Islet precursor cell (in vitro differentiated cells): ENCODE measurements around the gene PLA2G2F.

Source experiments
- DNase-seq: peaks from one replicate; pipeline ENCODE4 v3.0.0-alpha.2; 2018

The PLA2G2F gene

GRCh38 chr1:20138961-20139550, at the start of gene PLA2G2F:
TSS of gene PLA2G2F (plus strand) at chr1:20139323. CDS start at chr1:20139428, 105 bp downstream.
- no peak for DNase-seq

DNA sequence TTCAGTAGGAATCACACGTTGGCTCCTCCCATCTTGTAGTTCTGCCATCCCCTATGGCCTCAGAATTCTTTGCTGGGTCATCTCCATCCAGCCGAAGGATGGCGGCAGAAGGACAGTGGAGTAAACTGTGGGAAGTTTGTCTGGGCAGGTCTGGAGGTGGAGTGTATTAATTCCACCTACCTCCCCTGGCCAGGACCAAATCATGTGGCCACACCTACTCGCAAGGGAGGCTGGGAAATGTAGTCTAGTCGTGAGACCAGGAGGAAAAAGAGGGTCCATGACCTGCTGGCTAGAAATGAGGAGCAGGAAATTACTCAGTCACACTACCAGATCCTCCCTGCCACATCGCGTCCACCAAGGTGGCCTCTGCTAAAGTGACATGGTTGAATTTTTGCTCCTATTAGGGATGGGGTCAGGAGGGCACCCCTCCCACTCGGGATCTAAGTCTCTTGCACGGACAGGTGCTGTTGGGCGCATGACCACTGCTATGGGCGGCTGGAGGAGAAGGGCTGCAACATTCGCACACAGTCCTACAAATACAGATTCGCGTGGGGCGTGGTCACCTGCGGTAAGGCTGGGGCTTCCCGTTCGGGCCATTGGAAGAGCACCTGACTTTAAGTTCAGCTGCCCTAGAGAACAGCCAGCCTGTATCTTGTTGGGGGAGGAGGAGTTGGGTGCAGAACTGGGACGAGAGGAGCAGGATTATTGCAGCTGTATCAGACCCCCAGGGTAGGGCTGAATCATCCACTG, 49.6 kb upstream of the PLA2G2F start:
- no peak for DNase-seq

GRCh38 chr1:20090119-20090518, 49.0 kb upstream of the PLA2G2F start:
- DNase-seq = no peak

DNA sequence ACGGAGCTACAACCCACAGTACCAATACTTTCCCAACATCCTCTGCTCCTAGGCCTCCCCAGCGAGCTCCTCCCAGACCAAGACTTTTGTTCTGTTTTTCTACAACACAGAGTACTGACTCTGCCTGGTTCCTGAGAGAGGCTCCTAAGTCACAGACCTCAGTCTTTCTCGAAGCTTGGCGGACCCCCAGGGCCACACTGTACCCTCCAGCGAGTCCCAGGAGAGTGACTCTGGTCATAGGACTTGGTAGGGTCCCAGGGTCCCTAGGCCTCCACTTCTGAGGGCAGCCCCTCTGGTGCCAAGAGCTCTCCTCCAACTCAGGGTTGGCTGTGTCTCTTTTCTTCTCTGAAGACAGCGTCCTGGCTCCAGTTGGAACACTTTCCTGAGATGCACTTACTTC, 48.5 kb upstream of the PLA2G2F start:
- no peak for DNase-seq

GRCh38 chr1:20093303-20093702, 45.8 kb upstream of the PLA2G2F start:
- DNase-seq = no peak

DNA sequence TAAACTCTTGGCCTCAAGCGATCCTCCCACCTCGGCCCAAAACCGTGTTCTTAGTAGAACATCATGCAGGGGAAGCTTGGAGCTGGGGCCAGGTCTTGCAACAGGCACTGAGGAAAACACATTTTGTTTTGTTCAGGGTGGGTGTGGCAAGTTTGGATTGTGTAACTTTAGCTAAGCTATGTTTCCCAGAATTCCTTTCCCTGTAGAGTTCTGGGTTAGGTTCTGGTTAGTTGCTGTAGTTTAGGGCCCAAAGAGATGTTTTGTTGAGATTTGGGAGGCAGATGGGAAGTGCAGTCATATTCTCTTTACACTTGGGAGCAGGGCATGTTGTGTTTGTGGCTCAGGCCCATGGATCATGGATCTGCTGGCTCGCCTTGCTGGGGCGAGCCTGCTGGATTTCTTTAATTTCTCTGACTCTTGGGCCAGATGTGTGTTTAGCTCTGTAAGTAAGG, 45.2 kb upstream of the PLA2G2F start:
- no peak for DNase-seq

- no peak for DNase-seq
Observed at GRCh38 chr1:20095564-20096434, 43.3 kb upstream of the PLA2G2F start.

DNA sequence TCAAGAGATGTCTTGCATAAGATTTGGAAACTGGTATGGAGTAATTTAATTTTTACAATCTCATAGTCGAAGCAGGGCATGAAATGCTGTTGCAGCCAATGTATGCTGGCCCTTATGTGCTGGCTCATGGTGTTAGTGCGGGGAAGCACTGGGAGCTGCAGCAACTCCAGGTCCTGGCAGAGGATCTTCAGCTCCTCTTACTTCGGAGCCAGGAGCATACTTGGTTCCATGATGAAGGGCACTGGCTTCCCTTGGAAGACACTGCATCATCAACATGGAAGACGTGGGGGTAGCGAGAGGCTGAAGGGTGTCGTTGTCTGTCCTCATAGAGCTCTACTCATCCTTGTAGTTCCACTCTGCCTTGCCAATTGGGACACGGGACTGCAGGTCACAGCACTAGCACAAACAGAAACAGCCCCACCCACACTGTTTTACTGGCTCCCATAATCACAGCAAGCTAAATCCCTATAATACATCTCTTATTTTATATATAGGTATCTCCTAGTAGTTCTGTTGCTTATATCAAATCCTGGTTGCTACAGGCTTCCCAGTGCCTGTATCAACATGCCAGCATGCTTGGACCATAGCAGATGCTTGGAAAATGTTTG, 42.2 kb upstream of the PLA2G2F start:
- DNase-seq = no peak

GRCh38 chr1:20099533-20099932, 39.6 kb upstream of the PLA2G2F start:
- DNase-seq = no peak

DNA sequence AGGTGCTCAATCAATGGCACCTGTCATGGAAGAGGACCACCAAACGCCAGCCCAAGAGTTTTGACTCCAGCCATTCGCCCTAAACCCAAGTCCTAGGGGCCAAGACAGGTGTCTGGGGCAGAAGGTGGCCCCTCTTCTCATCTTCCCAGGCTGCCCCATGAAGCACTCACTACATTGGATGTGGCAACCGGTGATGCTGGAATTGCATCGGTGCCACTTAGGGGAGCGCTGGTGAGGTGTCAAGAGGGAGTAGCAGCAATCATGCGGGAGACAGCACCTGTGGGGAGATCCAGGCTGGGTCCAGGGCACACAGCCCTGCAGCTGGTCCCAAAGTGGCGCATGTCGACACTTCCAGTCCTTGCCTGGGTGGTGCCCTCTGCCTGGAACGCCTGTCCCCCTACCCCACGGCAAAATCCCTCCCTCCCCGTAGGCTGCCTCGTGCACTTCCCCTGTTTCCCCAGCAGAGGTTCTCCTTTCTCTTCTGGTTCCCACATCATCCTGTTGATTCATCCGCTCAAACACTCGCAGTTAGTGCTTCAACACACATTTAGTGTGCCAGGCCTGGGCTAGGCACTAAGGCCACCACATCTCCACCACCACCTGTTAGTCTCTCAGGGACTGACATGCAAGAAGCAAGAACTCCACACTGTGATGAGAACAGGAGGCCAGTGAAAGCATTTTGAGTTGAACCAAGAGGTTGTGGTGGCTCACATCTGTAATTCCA, 38.3 kb upstream of the PLA2G2F start:
- DNase-seq = peak; percentile 76

DNA sequence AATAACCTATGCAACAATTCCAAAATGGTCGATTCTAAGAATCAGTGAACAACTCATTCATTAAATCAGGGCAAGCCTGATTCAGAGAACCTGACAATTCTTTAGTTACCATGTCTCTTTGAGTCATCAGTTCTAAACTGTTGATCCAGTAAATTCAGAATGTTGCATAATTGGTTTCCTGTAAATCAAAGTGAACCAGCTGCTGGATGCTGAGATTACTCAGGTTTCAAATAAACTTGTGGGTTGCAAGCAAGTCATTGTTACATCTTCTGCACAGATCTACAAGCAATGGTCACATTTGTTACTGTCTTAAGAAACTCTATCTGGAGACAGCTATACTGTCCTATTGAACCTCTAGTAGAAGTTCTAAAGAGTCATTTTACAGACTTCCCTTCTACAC, 36.2 kb upstream of the PLA2G2F start:
- no peak for DNase-seq

GRCh38 chr1:20105856-20106255, 33.3 kb upstream of the PLA2G2F start:
- no peak for DNase-seq

DNA sequence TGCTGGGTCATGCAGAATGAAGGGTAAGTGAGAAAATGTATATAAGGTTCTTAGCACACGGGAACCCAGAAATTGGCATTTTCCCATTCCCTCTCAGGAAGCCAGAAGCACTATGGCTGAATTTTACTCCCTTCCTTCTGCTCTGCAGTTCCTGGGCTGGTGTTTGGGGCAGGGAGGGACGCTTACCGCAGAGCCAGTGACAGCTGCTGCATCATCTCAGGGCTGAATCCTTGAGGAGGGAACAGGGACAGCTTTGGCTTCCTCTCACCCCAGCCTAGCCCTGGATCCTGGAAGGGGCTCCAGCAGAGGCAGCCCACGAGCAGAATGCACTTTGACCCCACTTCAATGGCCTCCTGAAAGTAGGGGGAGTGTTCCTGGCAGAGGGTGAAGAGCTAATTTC, 31.8 kb upstream of the PLA2G2F start:
- no peak for DNase-seq

- peak; percentile 64 for DNase-seq
Observed at GRCh38 chr1:20107796-20108195, 31.3 kb upstream of the PLA2G2F start.

DNA sequence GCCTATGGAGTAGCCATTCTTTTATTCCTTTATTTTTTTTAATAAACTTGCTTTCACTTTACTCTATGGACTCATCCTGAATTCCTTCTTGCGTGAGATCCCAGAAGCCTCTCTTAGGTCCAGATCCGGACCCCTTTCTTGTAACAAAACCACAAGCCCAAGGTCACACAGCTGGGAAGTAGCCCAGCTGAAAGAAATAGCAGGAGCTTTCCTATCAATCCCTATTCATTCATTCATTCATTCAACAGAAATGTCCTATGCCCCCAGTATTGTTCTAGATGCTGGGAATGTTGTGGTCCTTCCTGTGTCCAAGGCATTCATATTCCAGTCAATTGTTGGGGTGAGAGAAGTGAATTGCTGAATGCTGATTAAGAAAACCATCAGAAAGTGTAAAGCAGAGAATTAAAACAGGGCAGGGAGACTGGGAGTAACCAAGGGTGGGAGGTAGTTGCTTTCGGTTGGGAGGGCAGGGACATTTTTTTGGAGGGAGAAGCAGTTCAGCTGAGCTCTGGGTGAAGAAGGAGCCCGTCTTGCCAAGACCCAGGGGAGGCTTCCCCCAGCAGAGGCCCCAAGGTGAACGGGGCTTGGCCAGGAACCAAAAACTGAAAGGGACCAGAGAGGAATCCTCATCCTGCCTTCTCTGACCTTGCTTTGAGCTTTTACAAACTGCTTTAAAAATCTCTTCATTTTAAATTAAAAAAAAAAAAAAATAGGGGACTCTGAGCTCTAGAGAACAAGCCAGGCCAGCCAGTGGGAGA, 30.6 kb upstream of the PLA2G2F start:
- no peak for DNase-seq

DNA sequence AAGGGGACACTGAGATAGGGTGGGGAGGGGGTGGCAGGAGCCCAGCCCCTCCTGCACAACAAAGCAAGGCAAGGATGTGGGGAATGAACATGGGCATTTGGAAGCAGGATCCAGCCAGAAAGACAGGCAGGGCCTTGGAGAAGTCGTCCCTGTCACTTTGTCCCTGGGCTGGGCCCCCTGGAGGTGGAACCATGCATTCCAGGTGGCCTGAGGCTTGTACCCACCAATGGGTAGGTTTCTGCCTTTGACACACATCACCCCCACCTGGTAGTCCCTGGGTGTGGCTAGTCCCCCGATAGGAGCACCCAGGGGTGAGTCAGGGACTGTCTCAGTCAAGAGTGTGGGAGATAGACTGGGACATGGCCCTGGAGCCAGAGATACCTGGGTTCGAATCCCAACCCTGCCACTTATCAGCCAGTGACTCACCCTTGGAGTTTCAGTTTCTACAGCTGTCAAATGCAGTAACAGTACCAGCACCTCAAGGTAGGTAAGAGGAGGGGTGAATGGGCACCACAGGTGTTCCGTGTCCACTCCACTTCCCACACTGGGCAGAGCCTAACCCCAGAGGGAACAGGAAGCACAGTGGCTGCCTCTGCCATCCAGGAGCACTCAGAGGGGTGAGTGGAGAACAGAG, 29.8 kb upstream of the PLA2G2F start:
- DNase-seq = no peak

GRCh38 chr1:20110679-20111078, 28.4 kb upstream of the PLA2G2F start:
- DNase-seq = peak; percentile 84

DNA sequence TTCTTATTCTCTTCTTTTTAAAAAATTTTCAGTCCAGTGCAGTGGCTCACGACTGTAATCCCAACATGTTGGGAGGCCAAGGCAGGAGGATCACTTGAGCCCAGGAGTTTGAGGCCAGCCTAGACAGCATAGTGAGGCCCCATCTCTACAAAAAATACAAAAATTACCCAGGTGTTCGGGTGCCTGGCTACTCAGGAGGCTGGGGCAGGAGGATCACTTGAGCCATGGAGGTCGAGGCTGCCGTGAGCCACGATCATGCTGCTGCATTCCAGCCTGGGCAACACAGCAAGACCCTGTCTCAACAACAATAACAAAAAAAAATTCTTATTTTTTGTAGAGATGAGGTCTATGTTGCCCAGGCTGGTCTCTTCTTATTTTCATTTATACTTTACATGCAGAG, 27.7 kb upstream of the PLA2G2F start:
- DNase-seq = no peak

DNA sequence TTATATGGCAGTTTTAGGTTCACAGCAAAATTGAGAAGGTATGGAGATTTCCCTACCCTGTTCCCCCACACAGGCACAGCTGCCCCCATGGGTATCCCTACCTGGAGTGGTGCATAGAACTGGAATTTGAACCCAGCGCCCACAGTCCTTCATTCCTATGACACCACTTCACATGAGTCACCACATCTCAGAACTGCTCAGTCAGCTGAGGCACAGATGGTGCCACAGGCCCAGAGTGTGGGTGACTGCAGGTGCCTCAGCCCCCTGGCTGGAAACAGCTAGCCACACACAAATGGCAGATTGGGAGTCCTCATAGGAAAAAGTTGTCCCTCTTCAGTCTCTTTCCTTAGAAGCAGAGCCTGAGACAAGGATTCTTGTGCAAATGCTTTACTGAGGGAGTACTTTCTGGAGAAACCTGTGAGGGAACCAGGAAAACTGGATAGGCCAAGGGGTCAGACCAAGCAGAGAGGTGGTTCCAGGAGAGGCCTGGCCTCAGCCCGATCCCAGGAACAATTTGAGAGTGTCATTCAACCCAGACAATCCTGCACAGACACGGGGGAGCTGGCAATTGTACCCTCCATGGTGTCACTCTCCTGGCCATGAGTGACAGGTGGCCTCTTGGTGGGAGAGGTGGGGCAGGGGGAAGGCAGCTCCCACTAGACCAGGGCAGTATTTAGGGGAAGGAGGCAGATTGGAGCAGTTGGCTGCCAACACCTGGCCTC, 26.7 kb upstream of the PLA2G2F start:
- DNase-seq = no peak

DNA sequence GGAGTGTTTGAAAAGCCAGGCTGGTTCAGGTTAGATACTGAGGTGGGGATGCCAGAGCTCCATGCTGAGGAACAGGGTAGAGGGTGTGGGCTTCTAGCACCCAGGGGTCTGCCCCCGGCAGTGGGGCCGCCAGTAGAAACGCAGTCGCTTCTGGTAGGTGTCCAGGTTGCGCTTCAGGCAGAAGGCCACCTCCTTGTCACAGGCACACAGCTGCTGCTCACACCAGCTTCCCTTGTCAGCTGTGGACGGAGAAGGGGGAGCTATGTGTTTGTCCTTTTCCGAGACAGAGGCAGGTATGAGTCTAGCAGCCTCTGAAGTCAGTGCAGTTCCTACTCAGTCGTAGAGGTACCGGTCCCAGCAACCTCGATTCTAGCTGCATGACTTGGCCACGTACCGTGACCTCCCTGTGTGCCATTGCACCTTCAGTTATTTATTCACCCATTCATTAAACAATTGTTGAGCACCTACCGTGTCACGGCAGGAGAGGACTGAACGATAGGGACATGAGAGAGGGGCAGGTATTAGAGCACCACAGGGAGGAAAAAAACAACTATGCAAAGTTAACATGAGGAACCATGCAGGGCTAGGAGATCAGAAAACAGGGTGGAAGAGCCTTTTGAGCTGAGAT, 25.0 kb upstream of the PLA2G2F start:
- DNase-seq = no peak
